ENCODE results near the gene RASGRF1.

Gene RASGRF1

GRCh38 chr15:78922527-78922926, 168.1 kb downstream of the RASGRF1 start:
- no peak for TF ChIP-seq POLR2A (IDR thresholded peaks at IDR 0.05; ENCODE audit: extremely low read depth, insufficient read length)
- no peak for TF ChIP-seq MAX (IDR thresholded peaks at IDR 0.05; ENCODE audit: low read depth, low read length)
- H3K4me3 ChIP-seq (ENCODE audit: low read depth, low read length), result no peak overlapping the region
- DNase-seq (ENCODE audit: low read depth), result no peak

- H3K4me3 ChIP-seq (ENCODE audit: low read depth, low read length), result no peak overlapping the region
- DNase-seq (ENCODE audit: low read depth), result no peak
- no peak for TF ChIP-seq MYC (IDR thresholded peaks at IDR 0.05; ENCODE audit: low read depth, low read length)
- no peak for TF ChIP-seq CTCF (IDR thresholded peaks at IDR 0.05; ENCODE audit: low read depth, low read length)
- no peak for TF ChIP-seq MAX (IDR thresholded peaks at IDR 0.05; ENCODE audit: low read depth, low read length)
- TF ChIP-seq POLR2A (IDR thresholded peaks at IDR 0.05; ENCODE audit: extremely low read depth, insufficient read length), result no peak
Measured at GRCh38 chr15:78921940-78922339, 168.6 kb downstream of the RASGRF1 start.

- no peak overlapping the region for H3K4me3 ChIP-seq (ENCODE audit: low read depth, low read length)
- TF ChIP-seq CTCF (IDR thresholded peaks at IDR 0.05; ENCODE audit: low read depth, low read length) (no peak), MAX (IDR thresholded peaks at IDR 0.05; ENCODE audit: low read depth, low read length) (peak; percentile 46; the same call in 1 of the 2 replicates)
- DNase-seq (ENCODE audit: low read depth), result no peak
Measured at GRCh38 chr15:78921517-78921916, 169.1 kb downstream of the RASGRF1 start.

GRCh38 chr15:78917888-78918287, 172.7 kb downstream of the RASGRF1 start:
- DNase-seq (ENCODE audit: low read depth), result no peak
- no peak overlapping the region for H3K4me3 ChIP-seq (ENCODE audit: low read depth, low read length)
- TF ChIP-seq POLR2A (IDR thresholded peaks at IDR 0.05; ENCODE audit: extremely low read depth, insufficient read length) (no peak), MAX (IDR thresholded peaks at IDR 0.05; ENCODE audit: low read depth, low read length) (no peak), MYC (IDR thresholded peaks at IDR 0.05; ENCODE audit: low read depth, low read length) (no peak), CTCF (IDR thresholded peaks at IDR 0.05; ENCODE audit: low read depth, low read length) (no peak)

GRCh38 chr15:78916088-78916487, 174.5 kb downstream of the RASGRF1 start:
- DNase-seq (ENCODE audit: low read depth), result no peak
- H3K4me3 ChIP-seq (ENCODE audit: low read depth, low read length), result no peak overlapping the region
- TF ChIP-seq MAX (IDR thresholded peaks at IDR 0.05; ENCODE audit: low read depth, low read length) (no peak), CTCF (IDR thresholded peaks at IDR 0.05; ENCODE audit: low read depth, low read length) (no peak), MYC (IDR thresholded peaks at IDR 0.05; ENCODE audit: low read depth, low read length) (no peak), POLR2A (IDR thresholded peaks at IDR 0.05; ENCODE audit: extremely low read depth, insufficient read length) (no peak)

GRCh38 chr15:78915341-78916087, 175.1 kb downstream of the RASGRF1 start:
- TF ChIP-seq MAX (IDR thresholded peaks at IDR 0.05; ENCODE audit: low read depth, low read length), result peak; percentile 87
- TF ChIP-seq CTCF (IDR thresholded peaks at IDR 0.05; ENCODE audit: low read depth, low read length), result no peak
- TF ChIP-seq POLR2A (IDR thresholded peaks at IDR 0.05; ENCODE audit: extremely low read depth, insufficient read length), result no peak
- TF ChIP-seq MYC (IDR thresholded peaks at IDR 0.05; ENCODE audit: low read depth, low read length), result peak; percentile 73
- H3K4me3 ChIP-seq (ENCODE audit: low read depth, low read length), result no peak overlapping the region
- DNase-seq (ENCODE audit: low read depth), result peak; percentile 95

Measured in NB4 (cell line).